KMS-11 (cell line): ENCODE data around the gene DAO.

Experiments used
- H2AFZ ChIP-seq: fragments of 200-600 bp; sonication (generic); 2 replicates; pipeline ENCODE4 v1.6.1; 2016; ENCODE audit warnings: antibody characterized with exemption, mixed run types, low read depth
- H3K27ac ChIP-seq: fragments of 200-600 bp; sonication (generic); 2 replicates; pipeline ENCODE4 v1.6.1; 2016; ENCODE audit warnings: mild to moderate bottlenecking, mixed run types
- H3K27me3 ChIP-seq: fragments of 200-600 bp; sonication (generic); 2 replicates; pipeline ENCODE4 v1.6.1; 2017; ENCODE audit warnings: mild to moderate bottlenecking, low read depth, mixed run types, moderate library complexity; ENCODE audit not compliant: insufficient read depth
- H3K36me3 ChIP-seq: fragments of 200-600 bp; sonication (generic); 2 replicates; pipeline ENCODE4 v1.6.1; 2017; ENCODE audit warnings: mild to moderate bottlenecking, mixed run types; ENCODE audit not compliant: insufficient read depth
- H3K4me1 ChIP-seq: fragments of 200-600 bp; sonication (generic); 2 replicates; pipeline ENCODE4 v1.6.1; 2016; ENCODE audit warnings: mild to moderate bottlenecking, low read depth, mixed run types; ENCODE audit not compliant: poor library complexity, severe bottlenecking
- H3K4me2 ChIP-seq: fragments of 200-600 bp; sonication (generic); 2 replicates; pipeline ENCODE4 v1.7.0; 2016; ENCODE audit warnings: mild to moderate bottlenecking, mixed run types
- H3K4me3 ChIP-seq: fragments of 200-600 bp; sonication (generic); IDR thresholded peaks from 2 replicates; pipeline ENCODE4 v1.6.1; 2017; ENCODE audit warnings: low read depth, low read length, mixed read lengths; ENCODE audit not compliant: insufficient read depth
- H3K79me2 ChIP-seq: fragments of 200-600 bp; sonication (generic); 2 replicates; pipeline ENCODE4 v1.6.1; 2016; ENCODE audit warnings: low read depth, mixed run types; ENCODE audit not compliant: insufficient read depth
- H3K9ac ChIP-seq: fragments of 200-600 bp; sonication (generic); 2 replicates; pipeline ENCODE4 v1.6.1; 2016; ENCODE audit warnings: mild to moderate bottlenecking, mixed run types
- H4K20me1 ChIP-seq: fragments of 200-600 bp; sonication (generic); 2 replicates; pipeline ENCODE4 v1.6.1; 2016; ENCODE audit warnings: mild to moderate bottlenecking, mixed run types; ENCODE audit not compliant: insufficient read depth
- TF ChIP-seq, protein P1 (sequence below): fragments of 200-600 bp; sonication (generic); conservative IDR thresholded peaks from 2 replicates; pipeline ENCODE4 v1.6.1; 2017; ENCODE audit warnings: low read depth, mild to moderate bottlenecking, antibody characterized with exemption, low read length, moderate library complexity, mixed read lengths

The DAO gene

DNA sequence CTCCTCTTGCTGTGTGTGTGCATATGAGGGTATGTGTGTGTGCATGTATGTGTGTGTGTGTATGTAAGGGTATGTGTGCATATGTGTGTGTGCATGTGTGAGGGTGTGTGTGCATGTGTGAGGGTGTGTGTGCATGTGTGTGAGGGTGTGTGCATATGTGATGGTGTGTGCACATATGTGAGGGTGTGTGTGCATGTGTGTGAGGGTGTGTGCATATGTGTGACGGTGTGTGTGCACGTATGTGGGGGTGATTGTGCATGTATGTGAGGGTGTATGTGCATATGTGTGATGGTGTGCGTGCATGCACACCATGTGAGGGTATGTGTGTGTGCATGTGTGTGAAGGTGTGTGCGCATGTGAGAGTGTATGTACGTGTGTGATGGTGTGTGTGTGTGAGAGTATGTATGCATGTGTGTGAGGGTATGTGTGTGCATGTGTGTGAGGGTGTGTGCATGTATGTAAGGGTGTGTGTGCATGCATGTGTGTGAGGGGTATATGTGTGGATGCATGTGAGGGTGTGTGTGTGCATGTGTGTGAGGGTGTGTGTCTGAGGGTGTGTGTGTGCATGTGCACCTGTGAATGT is 15.4 kb downstream of the DAO start:
- H3K36me3 ChIP-seq, result no peaks in the 10 kb centered on the region
- no peaks in the 10 kb centered on the region for H3K27me3 ChIP-seq
- no peak overlapping the region for H2AFZ ChIP-seq
- TF ChIP-seq, protein P1, sequence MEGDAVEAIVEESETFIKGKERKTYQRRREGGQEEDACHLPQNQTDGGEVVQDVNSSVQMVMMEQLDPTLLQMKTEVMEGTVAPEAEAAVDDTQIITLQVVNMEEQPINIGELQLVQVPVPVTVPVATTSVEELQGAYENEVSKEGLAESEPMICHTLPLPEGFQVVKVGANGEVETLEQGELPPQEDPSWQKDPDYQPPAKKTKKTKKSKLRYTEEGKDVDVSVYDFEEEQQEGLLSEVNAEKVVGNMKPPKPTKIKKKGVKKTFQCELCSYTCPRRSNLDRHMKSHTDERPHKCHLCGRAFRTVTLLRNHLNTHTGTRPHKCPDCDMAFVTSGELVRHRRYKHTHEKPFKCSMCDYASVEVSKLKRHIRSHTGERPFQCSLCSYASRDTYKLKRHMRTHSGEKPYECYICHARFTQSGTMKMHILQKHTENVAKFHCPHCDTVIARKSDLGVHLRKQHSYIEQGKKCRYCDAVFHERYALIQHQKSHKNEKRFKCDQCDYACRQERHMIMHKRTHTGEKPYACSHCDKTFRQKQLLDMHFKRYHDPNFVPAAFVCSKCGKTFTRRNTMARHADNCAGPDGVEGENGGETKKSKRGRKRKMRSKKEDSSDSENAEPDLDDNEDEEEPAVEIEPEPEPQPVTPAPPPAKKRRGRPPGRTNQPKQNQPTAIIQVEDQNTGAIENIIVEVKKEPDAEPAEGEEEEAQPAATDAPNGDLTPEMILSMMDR, result no peak
- H3K27ac ChIP-seq, result no peak overlapping the region
- H3K4me2 ChIP-seq, result no peak overlapping the region
- no peaks in the 10 kb centered on the region for H4K20me1 ChIP-seq
- H3K4me3 ChIP-seq, result no peak overlapping the region
- H3K9ac ChIP-seq, result no peak overlapping the region
- H3K4me1 ChIP-seq, result no peaks in the 10 kb centered on the region
- H3K79me2 ChIP-seq, result no peaks in the 10 kb centered on the region

DNA sequence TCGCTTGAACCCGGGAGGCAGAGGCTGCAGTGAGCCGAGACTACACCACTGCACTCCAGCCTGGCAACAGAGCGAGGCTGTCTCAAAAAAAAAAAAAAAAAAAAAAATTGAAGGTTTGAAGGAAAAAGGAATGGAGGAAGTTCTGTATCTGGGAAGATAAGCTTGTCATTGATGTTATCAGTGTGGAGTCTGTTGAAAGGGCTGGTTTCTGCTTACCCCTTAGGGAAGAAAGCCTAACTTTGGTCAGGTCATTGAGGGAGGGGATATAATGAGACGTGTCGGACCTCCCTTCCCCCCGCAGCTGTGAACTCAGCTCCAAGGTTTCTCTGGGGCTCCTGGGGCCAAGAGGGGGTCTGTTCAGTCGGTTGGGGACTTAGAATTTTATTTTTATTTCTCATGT is 16.4 kb downstream of the DAO start:
- H3K9ac ChIP-seq, result no peak overlapping the region
- H3K4me2 ChIP-seq, result no peak overlapping the region
- H3K36me3 ChIP-seq, result no peaks in the 10 kb centered on the region
- H3K27me3 ChIP-seq, result no peaks in the 10 kb centered on the region
- no peak overlapping the region for H2AFZ ChIP-seq
- no peak overlapping the region for H3K27ac ChIP-seq
- no peaks in the 10 kb centered on the region for H3K79me2 ChIP-seq
- TF ChIP-seq, protein P1, result no peak
- H3K4me3 ChIP-seq, result no peak overlapping the region
- H4K20me1 ChIP-seq, result no peaks in the 10 kb centered on the region
- H3K4me1 ChIP-seq, result no peaks in the 10 kb centered on the region

DNA sequence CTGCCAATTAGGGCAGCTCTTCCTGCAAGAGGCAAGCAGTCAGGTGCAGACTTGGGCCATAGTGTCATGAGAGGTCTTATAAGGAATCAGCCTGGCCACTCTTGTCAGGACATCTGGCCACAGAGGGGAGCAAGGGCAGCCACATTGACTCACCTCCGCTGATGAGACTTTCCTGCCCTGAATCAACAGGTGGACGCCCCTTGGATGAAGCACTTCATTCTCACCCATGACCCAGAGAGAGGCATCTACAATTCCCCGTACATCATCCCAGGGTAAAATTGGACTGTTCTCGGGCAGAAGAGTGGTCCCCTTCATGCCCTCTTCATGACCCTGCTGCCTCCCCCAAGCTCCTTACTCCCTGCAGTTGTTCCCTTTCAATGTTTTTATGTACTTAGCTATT is 16.9 kb downstream of the DAO start:
- H2AFZ ChIP-seq, result no peak overlapping the region
- no peak overlapping the region for H3K4me2 ChIP-seq
- H3K36me3 ChIP-seq, result no peaks in the 10 kb centered on the region
- no peaks in the 10 kb centered on the region for H4K20me1 ChIP-seq
- H3K27me3 ChIP-seq, result no peaks in the 10 kb centered on the region
- no peak overlapping the region for H3K4me3 ChIP-seq
- no peak overlapping the region for H3K27ac ChIP-seq
- TF ChIP-seq, protein P1, result no peak
- no peak overlapping the region for H3K9ac ChIP-seq
- no peaks in the 10 kb centered on the region for H3K4me1 ChIP-seq
- H3K79me2 ChIP-seq, result no peaks in the 10 kb centered on the region

DNA sequence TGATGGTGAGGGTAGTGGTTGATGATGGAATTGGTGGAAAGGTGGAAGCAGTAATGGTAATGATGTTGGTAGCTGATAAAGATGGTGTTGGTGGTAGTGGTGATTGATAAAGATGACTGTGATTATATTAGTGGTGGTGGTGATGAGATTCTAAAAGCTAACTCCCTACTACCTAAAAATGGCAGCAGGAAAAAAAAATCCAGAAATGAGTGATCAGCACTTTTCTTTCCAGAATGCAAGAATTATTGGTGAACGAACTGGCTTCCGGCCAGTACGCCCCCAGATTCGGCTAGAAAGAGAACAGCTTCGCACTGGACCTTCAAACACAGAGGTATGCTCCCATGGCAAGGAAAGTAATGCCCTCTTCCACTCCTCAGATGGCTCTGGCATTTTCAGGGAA is 19.3 kb downstream of the DAO start:
- Histone ChIP-seq H3K4me3 (no peak overlapping the region), H3K27me3 (no peaks in the 10 kb centered on the region), H3K9ac (no peak overlapping the region), H3K36me3 (no peaks in the 10 kb centered on the region), H3K79me2 (no peaks in the 10 kb centered on the region), H3K4me1 (no peaks in the 10 kb centered on the region), H2AFZ (no peak overlapping the region), H3K27ac (no peak overlapping the region), H4K20me1 (no peaks in the 10 kb centered on the region), H3K4me2 (no peak overlapping the region)
- TF ChIP-seq, protein P1, result no peak
